Measurements from ENCODE around the gene KLC4. TPM values are rescaled to one million over a fixed set of nuclear protein-coding genes. Genes with fewer than 3 reads are reported as not detected.

Gene KLC4
- 17.8 TPM for total RNA-seq

GRCh38 chr6:43059168-43060033, at the start of gene KLC4, which contains the start of gene MRPL2:
Gene KLC4 (plus strand): TSS chr6:43059631. CDS start chr6:43061336, 1,705 bp downstream.
Gene MRPL2 (minus strand): TSS chr6:43059434. CDS start chr6:43059381, 53 bp downstream.
- peak within 1 kb of the TSS; percentile 78 to 84 for H3K27ac ChIP-seq
- peaks cover 12 to 25% of the 10 kb centered on the region in 2 donors for H3K4me1 ChIP-seq
- no peak for TF ChIP-seq CTCF (IDR thresholded peaks at IDR 0.05)
- peak within 1 kb of the TSS; percentile 84 to 94 for H3K4me3 ChIP-seq
- H3K36me3 ChIP-seq, result peaks cover 9 to 29% of the 10 kb centered on the region in 2 donors
- peak; percentile 97 to 99 for DNase-seq (ENCODE audit: low spot score in 2 of 2)
- intact Hi-C loops (cut with DNase I), result loop anchor here (1.0 to 5.0 kb wide), 4 partner anchors 38 to 83 kb away; partner anchors contain the start of genes KLHDC3, PPP2R5D and RRP36
- H3K27me3 ChIP-seq, result no peaks in the 10 kb centered on the region
- no peaks in the 10 kb centered on the region for H3K9me3 ChIP-seq

DNA sequence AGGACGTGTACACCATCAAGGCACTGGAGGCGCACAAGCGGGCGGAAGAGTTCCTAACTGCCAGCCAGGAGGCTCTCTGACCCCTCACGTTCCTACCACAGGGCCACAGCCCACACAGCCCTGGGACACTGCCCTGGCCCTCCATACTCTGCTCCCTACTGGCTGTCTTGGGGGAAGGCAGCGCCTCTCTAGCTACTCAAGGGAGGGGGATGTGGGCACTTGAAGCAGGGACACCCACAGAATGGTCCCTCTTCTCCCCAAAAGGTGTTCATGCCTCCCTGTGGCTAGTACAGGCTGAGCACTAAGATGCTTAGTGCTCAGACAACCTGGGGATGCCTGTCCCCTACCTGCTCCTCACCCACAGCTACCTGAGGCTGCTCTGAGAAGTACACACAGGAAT, 48.2 kb upstream of the KLC4 start:
- Histone ChIP-seq H3K36me3 (peaks cover 51 to 53% of the 10 kb centered on the region in 2 donors), H3K4me1 (peaks cover 4 to 24% of the 10 kb centered on the region in 2 donors), H3K9me3 (no peaks in the 10 kb centered on the region), H3K4me3 (no peak overlapping the region), H3K27me3 (no peaks in the 10 kb centered on the region), H3K27ac (no peak overlapping the region)
- intact Hi-C loops (cut with DNase I), result loop anchor here (5.0 kb wide), 4 partner anchors 109 to 161 kb away; partner anchors contain the start of gene SRF
- DNase-seq (ENCODE audit: low spot score in 2 of 2), result no peak
- no peak for TF ChIP-seq CTCF (IDR thresholded peaks at IDR 0.05)

DNA sequence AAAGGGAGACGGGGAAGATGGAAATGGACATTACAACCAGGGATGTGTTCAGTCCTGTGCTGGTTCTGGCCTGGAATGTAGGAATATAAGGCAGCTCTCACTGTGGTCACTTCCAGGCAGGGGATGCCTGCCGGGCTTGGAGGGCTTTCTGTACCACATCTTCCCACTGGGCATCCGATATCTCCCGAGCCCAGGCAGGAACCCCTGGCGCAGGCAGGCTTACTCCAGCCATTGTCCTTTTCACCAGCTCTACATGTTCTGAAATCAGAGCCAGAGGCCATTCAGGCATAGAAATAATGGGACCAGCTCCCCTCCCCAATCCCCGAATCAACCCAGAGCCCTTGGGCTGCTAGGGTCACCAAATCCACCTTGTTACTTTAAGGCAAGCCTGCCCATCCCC, 47.1 kb upstream of the KLC4 start:
- H3K4me1 ChIP-seq, result peaks cover 13 to 33% of the 10 kb centered on the region in 2 donors
- H3K9me3 ChIP-seq, result no peaks in the 10 kb centered on the region
- no peak for DNase-seq (ENCODE audit: low spot score in 2 of 2)
- peak overlapping the region in 1 of 2 donors; percentile 76 for H3K4me3 ChIP-seq
- peaks cover 44 to 46% of the 10 kb centered on the region in 2 donors for H3K36me3 ChIP-seq
- intact Hi-C loops (cut with DNase I), result loop anchor here (5.0 kb wide), 4 partner anchors 110 to 160 kb away; partner anchors contain the start of gene SRF
- no peaks in the 10 kb centered on the region for H3K27me3 ChIP-seq
- TF ChIP-seq CTCF (IDR thresholded peaks at IDR 0.05), result no peak
- H3K27ac ChIP-seq, result peak overlapping the region in 1 of 2 donors; percentile 80

GRCh38 chr6:43013097-43013842, 46.2 kb upstream of the KLC4 start:
- intact Hi-C loops (cut with DNase I), result loop anchor here (1.0 to 5.0 kb wide), 5 partner anchors 29 to 159 kb away; partner anchors contain the start of genes PPP2R5D and SRF
- H3K4me1 ChIP-seq, result peaks cover 13 to 33% of the 10 kb centered on the region in 2 donors
- H3K36me3 ChIP-seq, result peaks cover 44 to 48% of the 10 kb centered on the region in 2 donors

More at GRCh38 chr6:43013097-43013842, 46.2 kb upstream of the KLC4 start:
- TF ChIP-seq CTCF (IDR thresholded peaks at IDR 0.05), result no peak
- H3K27ac ChIP-seq, result peak overlapping the region; percentile 80 to 81
- peak overlapping the region; percentile 65 to 76 for H3K4me3 ChIP-seq
- no peaks in the 10 kb centered on the region for H3K9me3 ChIP-seq
- DNase-seq (ENCODE audit: low spot score in 2 of 2), result no peak
- H3K27me3 ChIP-seq, result no peaks in the 10 kb centered on the region
